Activated CD8-positive, alpha-beta memory T cell treated with anti-CD3 and anti-CD28 coated beads for 36 hours (primary cell): Measurements from ENCODE around the gene UFSP2. TPM values are rescaled to one million over a fixed set of nuclear protein-coding genes. Genes with fewer than 3 reads are reported as not detected.

ENCODE experiments used
- CTCF ChIA-PET: fragments of 350-600 bp; sonication (Branson Sonifier 250); formaldehyde crosslinking; loops from one replicate; lab custom pipeline; 2021; ENCODE audit warnings: antibody characterized with exemption; lab: Charles Lee
- POLR2A ChIA-PET: fragments of 350-600 bp; sonication (Branson Sonifier 250); formaldehyde crosslinking; loops from one replicate; lab custom pipeline; 2021; ENCODE audit warnings: antibody characterized with exemption; lab: Charles Lee
- total RNA-seq, 2 experiments: library from RNA; stranded (reverse); gene quantifications; one replicate each; pipeline ENCODE4 v1.2.3, GENCODE V29; 2021

The UFSP2 gene
- total RNA-seq, 2 experiments from 2014 or later, result 18.3 to 20.0 TPM

GRCh38 chr4:185395238-185395955 lies 30.4 kb downstream of the UFSP2 start, which contains the start of gene LRP2BP:
Gene LRP2BP (minus strand): TSS chr4:185395924. CDS start chr4:185378186, 17,738 bp downstream.
- ChIA-PET CTCF (interaction anchor here (1.1 to 1.7 kb wide), 2 partner anchors 10 to 185 kb away, joined by 3 to 4 read pairs; no protein-coding TSS in a partner anchor), POLR2A (interaction anchor here (0.6 to 2.3 kb wide), 3 partner anchors 30 to 861 kb away, joined by 3 to 9 read pairs (median 7); no protein-coding TSS in a partner anchor)

GRCh38 chr4:185394568-185395237 lies 31.1 kb downstream of the UFSP2 start:
- CTCF ChIA-PET, result interaction anchor here (1.1 kb wide), 1 partner anchor 185 kb away, joined by 3 read pairs; no protein-coding TSS in a partner anchor
- POLR2A ChIA-PET, result interaction anchor here (0.8 to 2.3 kb wide), 2 partner anchors 31 to 252 kb away, joined by 3 to 9 read pairs; no protein-coding TSS in a partner anchor

GRCh38 chr4:185392156-185392555 lies 33.6 kb downstream of the UFSP2 start:
- ChIA-PET CTCF (no interaction called here), POLR2A (no interaction called here)

GRCh38 chr4:185390941-185391340 lies 34.8 kb downstream of the UFSP2 start:
- CTCF ChIA-PET, result no interaction called here
- POLR2A ChIA-PET, result no interaction called here

GRCh38 chr4:185387957-185388356 lies 37.8 kb downstream of the UFSP2 start:
- POLR2A ChIA-PET, result no interaction called here
- CTCF ChIA-PET, result no interaction called here

- POLR2A ChIA-PET, result no interaction called here
- CTCF ChIA-PET, result no interaction called here
These were observed 40.8 kb downstream of the UFSP2 start for GRCh38 chr4:185384930-185385331.

GRCh38 chr4:185384061-185384460 lies 41.7 kb downstream of the UFSP2 start:
- ChIA-PET CTCF (no interaction called here), POLR2A (no interaction called here)

- ChIA-PET CTCF (no interaction called here), POLR2A (no interaction called here)
These were observed 42.3 kb downstream of the UFSP2 start for GRCh38 chr4:185383451-185383850.

- ChIA-PET CTCF (no interaction called here), POLR2A (no interaction called here)
These were observed 43.0 kb downstream of the UFSP2 start for GRCh38 chr4:185382754-185383153.

GRCh38 chr4:185381288-185382196 lies 44.2 kb downstream of the UFSP2 start:
- ChIA-PET CTCF (no interaction called here), POLR2A (no interaction called here)

GRCh38 chr4:185380320-185380719 lies 45.4 kb downstream of the UFSP2 start:
- CTCF ChIA-PET, result no interaction called here
- POLR2A ChIA-PET, result no interaction called here

- CTCF ChIA-PET, result no interaction called here
- POLR2A ChIA-PET, result no interaction called here
These were observed 46.2 kb downstream of the UFSP2 start for GRCh38 chr4:185379326-185380295.

GRCh38 chr4:185378264-185378663 lies 47.5 kb downstream of the UFSP2 start:
- ChIA-PET POLR2A (no interaction called here), CTCF (no interaction called here)

- ChIA-PET POLR2A (no interaction called here), CTCF (no interaction called here)
These were observed 51.2 kb downstream of the UFSP2 start for GRCh38 chr4:185374573-185374972.

GRCh38 chr4:185374027-185374426 lies 51.7 kb downstream of the UFSP2 start:
- CTCF ChIA-PET, result no interaction called here
- POLR2A ChIA-PET, result no interaction called here

- ChIA-PET CTCF (no interaction called here), POLR2A (no interaction called here)
These were observed 54.1 kb downstream of the UFSP2 start for GRCh38 chr4:185371702-185372101.

- ChIA-PET POLR2A (no interaction called here), CTCF (no interaction called here)
These were observed 55.4 kb downstream of the UFSP2 start for GRCh38 chr4:185370268-185370949.

GRCh38 chr4:185369731-185370130 lies 56.0 kb downstream of the UFSP2 start:
- ChIA-PET CTCF (no interaction called here), POLR2A (no interaction called here)
